H1 (cell line): ENCODE data around the gene GPR139. TPM values are rescaled to one million over a fixed set of nuclear protein-coding genes. Genes with fewer than 3 reads are reported as not detected.
A peak's percentile ranks its signal among the peaks of the same experiment; 100 is the strongest.

Source experiments
- CTCF ChIA-PET: fragments of 300-600 bp; sonication (Branson Sonifier 250); formaldehyde crosslinking; loops from one replicate; lab custom pipeline; 2021; ENCODE audit not compliant: partially characterized antibody; lab: Charles Lee
- POLR2A ChIA-PET: fragments of 300-600 bp; sonication (Branson Sonifier 250); formaldehyde crosslinking; loops from one replicate; lab custom pipeline; 2021; ENCODE audit warnings: inconsistent platforms; ENCODE audit not compliant: partially characterized antibody; lab: Charles Lee
- DNase-seq, 2 experiments: peaks; one replicate each; pipeline versions ENCODE4 v3.0.0 to v3.0.0-alpha.2; 2010 to 2022; ENCODE audit warnings: low spot score in 2 of 2, low read depth in 1 of 2, mixed read lengths in 1 of 2
- FAIRE-seq: peaks from 2 replicates; lab custom pipeline; 2011; peaks lifted over from hg19 to GRCh38; lab: Jason Lieb, UNC
- H2AFZ ChIP-seq: 2 replicates; pipeline ENCODE4 v1.8.1; 2012; ENCODE audit warnings: low read length, inconsistent platforms
- H2AK5ac ChIP-seq: 2 replicates; pipeline ENCODE4 v1.6.1; 2013; ENCODE audit warnings: low read depth, low read length
- H2BK120ac ChIP-seq: replicated peaks from 2 replicates; pipeline ENCODE3; 2013; ENCODE audit warnings: low read depth, low read length, inconsistent platforms
- H2BK12ac ChIP-seq: 2 replicates; pipeline ENCODE4 v1.6.1; 2013; ENCODE audit warnings: low read depth, low read length
- H2BK15ac ChIP-seq: 2 replicates; pipeline ENCODE4 v1.6.1; 2013; ENCODE audit warnings: low read length
- H2BK20ac ChIP-seq: 2 replicates; pipeline ENCODE4 v1.6.1; 2013; ENCODE audit warnings: low read length
- H2BK5ac ChIP-seq: 2 replicates; pipeline ENCODE4 v1.6.1; 2013; ENCODE audit warnings: low read depth, low read length
- H3K14ac ChIP-seq: 2 replicates; pipeline ENCODE4 v1.6.1; 2013; ENCODE audit warnings: inconsistent platforms; ENCODE audit not compliant: insufficient read length
- H3K18ac ChIP-seq: 2 replicates; pipeline ENCODE4 v1.6.1; 2013; ENCODE audit warnings: low read length; ENCODE audit errors: extremely low read depth
- H3K23ac ChIP-seq: 2 replicates; pipeline ENCODE4 v1.6.1; 2013; ENCODE audit warnings: inconsistent platforms; ENCODE audit not compliant: insufficient read length
- H3K23me2 ChIP-seq: 2 replicates; pipeline ENCODE4 v1.6.1; 2013; ENCODE audit warnings: low read depth, low read length
- H3K27ac ChIP-seq: 2 replicates; pipeline ENCODE4 v1.6.1; 2011; ENCODE audit warnings: low read depth, low read length, inconsistent platforms
- H3K27me3 ChIP-seq, 4 experiments: replicated peaks in 1 of 4; 1 replicate in 1 of 4; 2 replicates in 3 of 4; pipeline versions ENCODE4 v1.6.1 to v1.8.1; 2011 to 2013; ENCODE audit warnings: low read length in 3 of 4, mild to moderate bottlenecking in 3 of 4, inconsistent platforms in 2 of 4, mixed read lengths in 2 of 4, moderate library complexity in 1 of 4; ENCODE audit not compliant: control insufficient read depth in 3 of 4, insufficient read depth in 3 of 4; ENCODE audit errors: extremely low read depth in 1 of 4
- H3K36me3 ChIP-seq, 4 experiments: 2 replicates each; pipeline versions ENCODE4 v1.6.1 to v1.8.1; 2011 to 2013; ENCODE audit warnings: mild to moderate bottlenecking in 4 of 4, low read length in 3 of 4, moderate library complexity in 2 of 4, control low read depth in 1 of 4, inconsistent platforms in 1 of 4; ENCODE audit not compliant: insufficient read depth in 4 of 4, control insufficient read depth in 2 of 4
- H3K4ac ChIP-seq: replicated peaks from 2 replicates; pipeline ENCODE3; 2013; ENCODE audit warnings: low read length, low read depth, mixed read lengths, inconsistent platforms; ENCODE audit not compliant: insufficient read length
- H3K4me1 ChIP-seq, 4 experiments: replicated peaks in 1 of 4; 1 replicate in 1 of 4; 2 replicates in 3 of 4; pipeline versions ENCODE4 v1.6.1 to v1.8.1; 2011 to 2013; ENCODE audit warnings: low read length in 3 of 4, inconsistent platforms in 2 of 4, mixed read lengths in 1 of 4; ENCODE audit not compliant: insufficient read depth in 4 of 4, control insufficient read depth in 3 of 4
- H3K4me2 ChIP-seq, 2 experiments: 2 replicates each; pipeline versions ENCODE4 v1.6.1 to v1.8.1; 2011 to 2013; ENCODE audit warnings: low read depth in 2 of 2, low read length in 2 of 2, control low read depth in 1 of 2, inconsistent platforms in 1 of 2, mild to moderate bottlenecking in 1 of 2; ENCODE audit not compliant: insufficient read depth in 1 of 2
- H3K4me3 ChIP-seq, 4 experiments: fragments of 200-600, 300-600 bp in 1 of 4; sonication (generic), shearing (Covaris generic), sonication (Bioruptor Twin) in 1 of 4; 2 replicates each; pipeline versions ENCODE4 v1.5.1 to v1.8.1; 2011 to 2016; ENCODE audit warnings: low read length in 4 of 4, low read depth in 3 of 4, control low read depth in 2 of 4, inconsistent platforms in 2 of 4, mild to moderate bottlenecking in 2 of 4, mixed read lengths in 1 of 4, moderate library complexity in 1 of 4; ENCODE audit not compliant: insufficient read depth in 2 of 4; ENCODE audit errors: extremely low read depth in 1 of 4
- H3K56ac ChIP-seq: replicated peaks from 2 replicates; pipeline ENCODE3; 2013; ENCODE audit warnings: low read depth, mild to moderate bottlenecking, mixed read lengths, low read length, inconsistent platforms; ENCODE audit not compliant: insufficient read length
- H3K79me1 ChIP-seq: 2 replicates; pipeline ENCODE4 v1.6.1; 2013; ENCODE audit warnings: low read depth, low read length, control low read depth
- H3K79me2 ChIP-seq, 2 experiments: 2 replicates each; pipeline versions ENCODE4 v1.6.1 to v1.8.1; 2012 to 2013; ENCODE audit warnings: low read length in 2 of 2, mild to moderate bottlenecking in 2 of 2, inconsistent platforms in 1 of 2; ENCODE audit not compliant: insufficient read depth in 2 of 2, control insufficient read depth in 1 of 2
- H3K9ac ChIP-seq, 4 experiments: replicated peaks in 1 of 4; 1 replicate in 1 of 4; 2 replicates in 3 of 4; pipeline versions ENCODE4 v1.6.1 to v1.8.1; 2011 to 2013; ENCODE audit warnings: low read depth in 3 of 4, low read length in 3 of 4, control low read depth in 2 of 4, mild to moderate bottlenecking in 2 of 4, moderate library complexity in 2 of 4, inconsistent platforms in 1 of 4; ENCODE audit errors: extremely low read depth in 1 of 4
- H3K9me3 ChIP-seq, 2 experiments: 2 replicates each; pipeline versions ENCODE4 v1.6.1 to v1.8.1; 2012 to 2013; ENCODE audit warnings: mild to moderate bottlenecking in 2 of 2, moderate library complexity in 2 of 2, control low read depth in 1 of 2, inconsistent platforms in 1 of 2, low read depth in 1 of 2, low read length in 1 of 2, mixed read lengths in 1 of 2; ENCODE audit not compliant: insufficient read depth in 2 of 2
- H4K20me1 ChIP-seq, 2 experiments: replicated peaks in 1 of 2; 2 replicates each; pipeline versions ENCODE3 to v1.8.1; 2011 to 2013; ENCODE audit warnings: inconsistent platforms in 2 of 2, low read length in 2 of 2, mild to moderate bottlenecking in 1 of 2; ENCODE audit not compliant: insufficient read depth in 2 of 2, control insufficient read depth in 1 of 2
- H4K5ac ChIP-seq: 2 replicates; pipeline ENCODE4 v1.6.1; 2013; ENCODE audit warnings: low read length, low read depth, mixed read lengths, inconsistent platforms; ENCODE audit not compliant: insufficient read length
- H4K8ac ChIP-seq: 2 replicates; pipeline ENCODE4 v1.8.0; 2013; ENCODE audit warnings: mild to moderate bottlenecking, moderate library complexity, low read length, inconsistent platforms; ENCODE audit not compliant: insufficient read depth; ENCODE audit errors: extremely low read depth
- H4K91ac ChIP-seq: replicated peaks from 2 replicates; pipeline ENCODE3; 2013; ENCODE audit warnings: low read length, mixed read lengths, inconsistent platforms; ENCODE audit not compliant: insufficient read length
- CBX8 ChIP-seq: fragments of 300-800, 300-1000 bp; sonication (generic); IDR thresholded peaks from 2 replicates; pipeline ENCODE4 v1.7.1; 2016; ENCODE audit warnings: low read depth, low read length, borderline replicate concordance
- CEBPB ChIP-seq: IDR thresholded peaks from 2 replicates; pipeline ENCODE4 v1.6.1; 2012; ENCODE audit warnings: low read depth, low read length
- EP300 ChIP-seq, 2 experiments: IDR thresholded peaks; 1 replicate in 1 of 2; 2 replicates in 1 of 2; pipeline ENCODE4 v1.6.1; 2011 to 2012; ENCODE audit warnings: low read depth in 2 of 2, low read length in 2 of 2, mild to moderate bottlenecking in 2 of 2, borderline replicate concordance in 1 of 2, inconsistent platforms in 1 of 2, moderate library complexity in 1 of 2
- KDM1A ChIP-seq: fragments of 200-600, 300-600 bp; sonication (generic); IDR thresholded peaks from 2 replicates; pipeline ENCODE4 v1.7.1; 2016; ENCODE audit warnings: mild to moderate bottlenecking, low read length, borderline replicate concordance
- RAD21 ChIP-seq, 2 experiments: IDR thresholded peaks in 1 of 2; conservative IDR thresholded peaks in 1 of 2; 2 replicates each; pipeline ENCODE4 v1.6.1; 2011; ENCODE audit warnings: low read depth in 2 of 2, low read length in 2 of 2, improper control_type of control experiment in 1 of 2, inconsistent platforms in 1 of 2, mild to moderate bottlenecking in 1 of 2, moderate library complexity in 1 of 2
- RXRA ChIP-seq: IDR thresholded peaks from 2 replicates; pipeline ENCODE4 v1.6.1; 2011; ENCODE audit warnings: low read depth, mild to moderate bottlenecking, low read length, moderate library complexity; ENCODE audit not compliant: insufficient read depth
- SIN3A ChIP-seq, 2 experiments: IDR thresholded peaks in 1 of 2; conservative IDR thresholded peaks in 1 of 2; 2 replicates each; pipeline ENCODE4 v1.6.1; 2011 to 2012; ENCODE audit warnings: low read length in 2 of 2, improper control_type of control experiment in 1 of 2, low read depth in 1 of 2, mild to moderate bottlenecking in 1 of 2
- SIX5 ChIP-seq: IDR thresholded peaks from 2 replicates; pipeline ENCODE4 v1.6.1; 2011; ENCODE audit warnings: mild to moderate bottlenecking, low read depth, low read length
- SP1 ChIP-seq: IDR thresholded peaks from 2 replicates; pipeline ENCODE4 v1.6.1; 2011; ENCODE audit warnings: low read depth, low read length
- SRF ChIP-seq: IDR thresholded peaks from 2 replicates; pipeline ENCODE4 v1.6.1; 2011; ENCODE audit warnings: mild to moderate bottlenecking, low read depth, low read length, moderate library complexity
- YY1 ChIP-seq: IDR thresholded peaks from 2 replicates; pipeline ENCODE4 v1.6.1; 2011; ENCODE audit warnings: low read depth, mild to moderate bottlenecking, low read length
- whole genome bisulfite sequencing, 2 experiments: shearing (Covaris generic) in 1 of 2; methylation state at CpG; one replicate each; pipeline versions ENCODE4 v1.1.6 to v1.1.7; 2013 to 2015; ENCODE audit warnings: low lambda C conversion rate in 2 of 2, mixed read lengths in 2 of 2, inconsistent platforms in 1 of 2, low coverage in 1 of 2, missing lambda C conversion rate in 1 of 2; ENCODE audit not compliant: insufficient replicate concordance in 2 of 2, insufficient coverage in 1 of 2, insufficient read length in 1 of 2; ENCODE audit errors: extremely low coverage in 1 of 2, missing lambda C conversion rate in 1 of 2; 5-methylcytosine and 5-hydroxymethylcytosine counted together
- polyA plus RNA-seq, 7 experiments: library from polyadenylated mRNA; depleted of rRNA in 3 of 7; stranded (reverse) in 5 of 7; unstranded in 2 of 7; fragments of >200 nt in 5 of 7; fragments of 200-250 nt in 2 of 7; gene quantifications; 1 replicate in 5 of 7; 2 replicates in 1 of 7; 4 replicates in 1 of 7; pipeline versions ENCODE4 v1.2.1 to v1.2.3, GENCODE V29; 2011 to 2013; ENCODE audit warnings: missing spikeins in 2 of 7, mixed read lengths in 2 of 7
- total RNA-seq: library from RNA; stranded (reverse); fragmentation: NEBNext Ultra II Directional; extraction: Animal tissue kit (Norgen Biotek cat#: 25700); gene quantifications from 2 replicates; pipeline ENCODE4 v1.2.1, GENCODE V29; 2021
- TF ChIP-seq, protein P1 (sequence below): IDR thresholded peaks from 2 replicates; pipeline ENCODE4 v1.6.1; 2012; ENCODE audit warnings: inconsistent platforms

The GPR139 gene
- total and polyA plus RNA-seq, 2 of the 8 experiments (the other 6 are each of a cell fraction or from before 2014, with no cell fraction given): 0.84 to 2.2 TPM

DNA sequence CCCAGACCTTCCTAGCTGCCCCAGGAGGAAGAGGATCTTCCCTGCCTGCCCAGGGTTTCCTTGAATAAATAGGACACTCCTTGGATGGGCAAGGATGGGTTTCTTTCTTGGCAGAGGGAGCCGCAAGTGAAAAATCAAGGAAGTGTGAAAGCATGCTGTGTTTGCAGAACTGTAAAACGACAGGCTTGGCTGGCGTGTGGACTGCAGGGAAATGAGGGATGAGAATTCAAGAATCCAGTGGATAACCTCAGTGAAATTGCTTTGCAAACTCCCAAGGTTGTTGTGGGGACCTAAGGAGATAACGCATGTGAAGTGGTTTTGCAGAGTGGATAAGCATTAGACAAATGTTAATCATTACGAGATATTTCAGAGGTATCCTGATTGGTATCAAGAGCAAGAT is 20.4 kb downstream of the GPR139 start:
- FAIRE-seq (no peak), DNase-seq (no peak)
- Histone ChIP-seq H4K8ac (0 out of 2 replicates have a peak overlapping the region, but pooled peaks have one; percentile 1), H3K14ac (no peak overlapping the region), H4K5ac (no peak overlapping the region), H3K4me3 (no peak overlapping the region), H3K79me1 (peaks cover 2% of the 10 kb centered on the region; the same call in 1 of the 2 replicates), H4K91ac (no peak overlapping the region), H3K9ac (no peak overlapping the region), H4K20me1 (no peaks in the 10 kb centered on the region), H3K4ac (no peak overlapping the region), H2BK20ac (no peak overlapping the region), H3K56ac (no peak overlapping the region), H3K4me1 (peaks cover 1 to 9% (median 4%) of the 10 kb centered on the region in 4 experiments; a peak in 2 of 7 replicates), H3K23ac (no peak overlapping the region), H3K9me3 (no peaks in the 10 kb centered on the region), H2BK5ac (no peak overlapping the region), H2BK12ac (no peak overlapping the region), H3K36me3 (no peaks in the 10 kb centered on the region), H3K18ac (no peak overlapping the region), H2BK120ac (no peak overlapping the region), H3K27me3 (no peaks in the 10 kb centered on the region), H3K79me2 (no peaks in the 10 kb centered on the region), H2BK15ac (no peak overlapping the region), H2AK5ac (no peak overlapping the region), H2AFZ (no peak overlapping the region), H3K27ac (no peak overlapping the region), H3K23me2 (no peaks in the 10 kb centered on the region; the same call in 1 of the 2 replicates), H3K4me2 (no peak overlapping the region)
- whole genome bisulfite sequencing, 2 experiments: 80% methylated on average over 5 of the region's 5 CpGs; no CpG with 5 or more reads in 1 of the 2 experiments
- ChIA-PET CTCF (interaction anchor here (0.9 to 3.0 kb wide), 3 partner anchors 42 to 247 kb away, joined by 3 to 11 read pairs (median 4); no protein-coding TSS in a partner anchor), POLR2A (interaction anchor here (0.7 kb wide), 1 partner anchor 190 kb away, joined by 3 read pairs; no protein-coding TSS in a partner anchor)
- TF ChIP-seq RAD21 (IDR thresholded peaks at IDR 0.05 in 1 of 2, conservative IDR thresholded peaks at IDR 0.05 in 1 of 2; ENCODE audit: low read depth in 2 of 2, low read length in 2 of 2) (no peak), KDM1A (no peak), SIX5 (no peak), CBX8 (no peak), EP300 (IDR thresholded peaks at IDR 0.05; ENCODE audit: borderline replicate concordance in 1 of 2, low read depth in 2 of 2, low read length in 2 of 2) (no peak), SIN3A (conservative IDR thresholded peaks at IDR 0.05 in 1 of 2, IDR thresholded peaks at IDR 0.05 in 1 of 2; ENCODE audit: low read depth in 1 of 2, low read length in 2 of 2) (no peak), YY1 (no peak), RXRA (no peak), CEBPB (no peak), SP1 (no peak), SRF (no peak)
- TF ChIP-seq, protein P1, sequence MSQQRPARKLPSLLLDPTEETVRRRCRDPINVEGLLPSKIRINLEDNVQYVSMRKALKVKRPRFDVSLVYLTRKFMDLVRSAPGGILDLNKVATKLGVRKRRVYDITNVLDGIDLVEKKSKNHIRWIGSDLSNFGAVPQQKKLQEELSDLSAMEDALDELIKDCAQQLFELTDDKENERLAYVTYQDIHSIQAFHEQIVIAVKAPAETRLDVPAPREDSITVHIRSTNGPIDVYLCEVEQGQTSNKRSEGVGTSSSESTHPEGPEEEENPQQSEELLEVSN: no peak
